SK-N-SH (cell line): ENCODE results near the gene ARHGAP42. TPM values are rescaled to one million over a fixed set of nuclear protein-coding genes. Genes with fewer than 3 reads are reported as not detected.

Experiments used
- CTCF ChIA-PET: fragments of 300-600, 350-600 bp; formaldehyde crosslinking; extraction: SDS; loops from one replicate; lab custom pipeline; 2021; lab: Yijun Ruan, JAX
- POLR2A ChIA-PET: fragments of 350-600 bp; sonication (Branson Sonifier 250); formaldehyde crosslinking; extraction: SDS; loops from one replicate; lab custom pipeline; 2020; ENCODE audit warnings: antibody characterized with exemption, inconsistent platforms; lab: Yijun Ruan, JAX
- DNase-seq: peaks from one replicate; pipeline ENCODE4 v3.0.0; 2012
- H2AFZ ChIP-seq: fragments of 200-600 bp; sonication (generic); 2 replicates; pipeline ENCODE4 v1.8.1; 2016; ENCODE audit warnings: antibody characterized with exemption, mild to moderate bottlenecking, low read depth
- H3F3A ChIP-seq: fragments of 200-600 bp; sonication (generic); replicated peaks from 2 replicates; pipeline ENCODE3; 2016; ENCODE audit warnings: antibody characterized with exemption, mild to moderate bottlenecking; ENCODE audit not compliant: insufficient read depth
- H3K27ac ChIP-seq, 2 experiments: fragments of 200-500 bp in 1 of 2; fragments of 200-600 bp in 1 of 2; sonication (Bioruptor generic) in 1 of 2; sonication (generic), shearing (Covaris generic) in 1 of 2; 2 replicates each; pipeline versions ENCODE4 v1.5.1 to v1.6.1; 2014 to 2016; ENCODE audit warnings: low read depth in 2 of 2, inconsistent platforms in 1 of 2, low read length in 1 of 2, mild to moderate bottlenecking in 1 of 2, mixed read lengths in 1 of 2
- H3K27me3 ChIP-seq: fragments of 200-600 bp; sonication (generic), shearing (Covaris generic); 2 replicates; pipeline ENCODE4 v1.6.1; 2016; ENCODE audit warnings: mixed run types; ENCODE audit not compliant: insufficient read depth
- H3K36me3 ChIP-seq, 2 experiments: fragments of 200-500 bp in 1 of 2; fragments of 200-600 bp in 1 of 2; sonication (Bioruptor generic) in 1 of 2; sonication (generic) in 1 of 2; replicated peaks in 1 of 2; 2 replicates each; pipeline versions ENCODE3 to v1.5.1; 2014 to 2016; ENCODE audit warnings: low read length in 1 of 2, mild to moderate bottlenecking in 1 of 2; ENCODE audit not compliant: insufficient read depth in 2 of 2, control insufficient read depth in 1 of 2
- H3K4me1 ChIP-seq, 2 experiments: fragments of 200-500 bp in 1 of 2; fragments of 200-600 bp in 1 of 2; sonication (Bioruptor generic) in 1 of 2; sonication (generic), shearing (Covaris generic) in 1 of 2; 2 replicates each; pipeline versions ENCODE4 v1.5.1 to v1.6.1; 2014 to 2016; ENCODE audit warnings: low read depth in 1 of 2, low read length in 1 of 2, mixed run types in 1 of 2; ENCODE audit not compliant: insufficient read depth in 2 of 2, control insufficient read depth in 1 of 2
- H3K4me2 ChIP-seq: fragments of 200-600 bp; sonication (generic), shearing (Covaris generic); 2 replicates; pipeline ENCODE4 v1.6.1; 2017; ENCODE audit warnings: mixed run types
- H3K4me3 ChIP-seq, 2 experiments: fragments of 200-500 bp in 1 of 2; fragments of 200-600 bp in 1 of 2; sonication (Bioruptor generic) in 1 of 2; sonication (generic), shearing (Covaris generic) in 1 of 2; 2 replicates each; pipeline versions ENCODE4 v1.5.1 to v1.8.1; 2014 to 2016; ENCODE audit warnings: low read depth in 2 of 2, inconsistent platforms in 1 of 2, low read length in 1 of 2, mild to moderate bottlenecking in 1 of 2, mixed read lengths in 1 of 2, moderate library complexity in 1 of 2
- H3K79me2 ChIP-seq: fragments of 200-600 bp; sonication (generic); 2 replicates; pipeline ENCODE4 v1.8.1; 2017; ENCODE audit warnings: mild to moderate bottlenecking; ENCODE audit not compliant: insufficient read depth
- H3K9ac ChIP-seq: fragments of 200-600 bp; sonication (generic); 2 replicates; pipeline ENCODE4 v1.6.1; 2017; ENCODE audit warnings: mixed run types
- H3K9me2 ChIP-seq: fragments of 200-600 bp; sonication (generic); 2 replicates; pipeline ENCODE4 v1.6.1; 2017; ENCODE audit warnings: mixed run types
- H3K9me3 ChIP-seq: fragments of 200-600 bp; sonication (generic); 2 replicates; pipeline ENCODE4 v1.6.1; 2017; ENCODE audit warnings: mixed run types, mild to moderate bottlenecking, moderate library complexity
- H4K20me1 ChIP-seq: fragments of 200-600 bp; sonication (generic); 2 replicates; pipeline ENCODE4 v1.6.1; 2017; ENCODE audit warnings: mild to moderate bottlenecking, mixed run types; ENCODE audit not compliant: insufficient read depth
- CHD2 ChIP-seq: fragments of 150-350 bp; IDR thresholded peaks from 2 replicates; pipeline ENCODE4 v1.6.1; 2018; ENCODE audit warnings: low read length; ENCODE audit not compliant: partially characterized antibody
- CTCF ChIP-seq: fragments of 200-600 bp; sonication (generic); IDR thresholded peaks from 2 replicates; pipeline ENCODE4 v1.6.1; 2017; ENCODE audit warnings: antibody characterized with exemption, mild to moderate bottlenecking, moderate library complexity
- ELF1 ChIP-seq: IDR thresholded peaks from 2 replicates; pipeline ENCODE4 v1.4.0; 2012
- EP300 ChIP-seq, 2 experiments: IDR thresholded peaks; 2 replicates each; pipeline versions ENCODE4 v1.4.0 to v1.6.1; 2012; ENCODE audit warnings: borderline replicate concordance in 1 of 2, low read depth in 1 of 2, low read length in 1 of 2
- EZH2phosphoT487 ChIP-seq: fragments of 200-600 bp; sonication (generic); IDR thresholded peaks from 2 replicates; pipeline ENCODE4 v1.6.1; 2017; ENCODE audit warnings: low read depth, mixed run types, mild to moderate bottlenecking, antibody characterized with exemption, moderate library complexity, borderline replicate concordance
- FOXM1 ChIP-seq: IDR thresholded peaks from 2 replicates; pipeline ENCODE4 v1.4.0; 2012; ENCODE audit warnings: low read depth, mild to moderate bottlenecking
- JUND ChIP-seq: IDR thresholded peaks from 2 replicates; pipeline ENCODE4 v1.4.0; 2012
- MEF2A ChIP-seq: IDR thresholded peaks from 2 replicates; pipeline ENCODE4 v1.4.0; 2012; ENCODE audit warnings: low read depth, borderline replicate concordance
- MXI1 ChIP-seq: IDR thresholded peaks from 2 replicates; pipeline ENCODE4 v1.6.1; 2012; ENCODE audit warnings: mild to moderate bottlenecking, low read depth, low read length, improper control_type of control experiment
- NFIC ChIP-seq: IDR thresholded peaks from 2 replicates; pipeline ENCODE4 v1.4.0; 2012; ENCODE audit warnings: borderline replicate concordance
- RAD21 ChIP-seq: IDR thresholded peaks from 2 replicates; pipeline ENCODE4 v1.6.1; 2012; ENCODE audit warnings: mild to moderate bottlenecking, low read length
- REST ChIP-seq: IDR thresholded peaks from 2 replicates; pipeline ENCODE4 v1.6.1; 2012; ENCODE audit warnings: mild to moderate bottlenecking, low read depth, low read length, moderate library complexity
- SIN3A ChIP-seq: IDR thresholded peaks from 2 replicates; pipeline ENCODE4 v1.6.1; 2012; ENCODE audit warnings: low read depth, mild to moderate bottlenecking, low read length, moderate library complexity, borderline replicate concordance
- SMC3 ChIP-seq: IDR thresholded peaks from 2 replicates; pipeline ENCODE4 v1.6.1; 2012; ENCODE audit warnings: low read depth, low read length, improper control_type of control experiment
- YY1 ChIP-seq: IDR thresholded peaks from 2 replicates; pipeline ENCODE4 v1.4.0; 2012; ENCODE audit warnings: low read depth, mild to moderate bottlenecking
- polyA plus RNA-seq, 3 experiments: library from polyadenylated mRNA; depleted of rRNA; stranded (reverse); fragments of >200 nt; gene quantifications; 2 replicates each; pipeline ENCODE4 v1.2.3, GENCODE V29; 2012
- TF ChIP-seq, protein P1 (sequence below): IDR thresholded peaks from 2 replicates; pipeline ENCODE4; 2012
- TF ChIP-seq, protein P2 (sequence below): IDR thresholded peaks from 2 replicates; pipeline ENCODE4 v1.4.0; 2012; ENCODE audit warnings: low read depth

The ARHGAP42 gene
- polyA plus RNA-seq, 1 of the 3 experiments (the other 2 are of a cell fraction): 0.02 TPM

- ChIA-PET POLR2A (no interaction called here), CTCF (no interaction called here)
- Histone ChIP-seq H3K9me3 (no peaks in the 10 kb centered on the region), H3K9ac (no peak overlapping the region), H3K79me2 (no peaks in the 10 kb centered on the region), H3K27me3 (no peaks in the 10 kb centered on the region), H3K36me3 (no peaks in the 10 kb centered on the region), H4K20me1 (no peaks in the 10 kb centered on the region), H2AFZ (no peak overlapping the region), H3K27ac (no peak overlapping the region), H3K9me2 (no peaks in the 10 kb centered on the region), H3F3A (no peaks in the 10 kb centered on the region), H3K4me3 (no peak overlapping the region), H3K4me1 (no peaks in the 10 kb centered on the region), H3K4me2 (no peak overlapping the region)
- TF ChIP-seq ELF1: no peak
- no peak for TF ChIP-seq YY1
- TF ChIP-seq, protein P1, sequence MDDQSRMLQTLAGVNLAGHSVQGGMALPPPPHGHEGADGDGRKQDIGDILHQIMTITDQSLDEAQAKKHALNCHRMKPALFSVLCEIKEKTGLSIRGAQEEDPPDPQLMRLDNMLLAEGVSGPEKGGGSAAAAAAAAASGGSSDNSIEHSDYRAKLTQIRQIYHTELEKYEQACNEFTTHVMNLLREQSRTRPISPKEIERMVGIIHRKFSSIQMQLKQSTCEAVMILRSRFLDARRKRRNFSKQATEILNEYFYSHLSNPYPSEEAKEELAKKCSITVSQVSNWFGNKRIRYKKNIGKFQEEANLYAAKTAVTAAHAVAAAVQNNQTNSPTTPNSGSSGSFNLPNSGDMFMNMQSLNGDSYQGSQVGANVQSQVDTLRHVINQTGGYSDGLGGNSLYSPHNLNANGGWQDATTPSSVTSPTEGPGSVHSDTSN: no peak
- no peak for TF ChIP-seq NFIC
- TF ChIP-seq RAD21: no peak
- no peak for TF ChIP-seq MXI1
- no peak for TF ChIP-seq JUND
- TF ChIP-seq EP300 (IDR thresholded peaks at IDR 0.05; ENCODE audit: borderline replicate concordance in 1 of 2, low read depth in 1 of 2, low read length in 1 of 2): no peak
- TF ChIP-seq, protein P2, sequence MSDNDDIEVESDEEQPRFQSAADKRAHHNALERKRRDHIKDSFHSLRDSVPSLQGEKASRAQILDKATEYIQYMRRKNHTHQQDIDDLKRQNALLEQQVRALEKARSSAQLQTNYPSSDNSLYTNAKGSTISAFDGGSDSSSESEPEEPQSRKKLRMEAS: no peak
- no peak for TF ChIP-seq FOXM1
- TF ChIP-seq EZH2phosphoT487: no peak
- no peak for TF ChIP-seq SMC3
- no peak for TF ChIP-seq CHD2
- no peak for TF ChIP-seq SIN3A
- TF ChIP-seq CTCF: no peak
- TF ChIP-seq MEF2A: no peak
- no peak for TF ChIP-seq REST
- no peak for DNase-seq
These were observed 345.9 kb downstream of the ARHGAP42 start for GRCh38 chr11:101032991-101033390.
